ENCODE results near the gene PRR36. TPM values are rescaled to one million over a fixed set of nuclear protein-coding genes. Genes with fewer than 3 reads are reported as not detected.

The PRR36 gene
- total and polyA plus RNA-seq, 5 donors from 2014 or later, result 0.05 to 0.22 (median 0.12) TPM; not detected in 2

GRCh38 chr19:7829166-7829520 is 45.0 kb downstream of the PRR36 start:
- ATAC-seq (ENCODE audit: low read depth in 2 of 2), result no peak
- Histone ChIP-seq H3K27me3 (ENCODE audit: control insufficient read depth, insufficient read depth, low read length) (no peaks in the 10 kb centered on the region), H3K4me3 (ENCODE audit: low read depth, low read length) (no peak overlapping the region), H3K9me3 (ENCODE audit: control insufficient read depth in 2 of 2, low read length in 2 of 2) (no peaks in the 10 kb centered on the region), H3K27ac (ENCODE audit: insufficient read depth, low read length, poor library complexity, severe bottlenecking) (peak overlapping the region; percentile 38), H3K4me1 (ENCODE audit: control insufficient read depth, insufficient read depth, low read length, poor library complexity, severe bottlenecking) (peaks cover 14% of the 10 kb centered on the region), H3K36me3 (ENCODE audit: control insufficient read depth, insufficient read depth, low read length) (no peaks in the 10 kb centered on the region)
- Mint-ChIP-seq H3K4me3 (peak overlapping the region; percentile 87 to 90 (median 88)), H3K4me1 (peaks cover 0 to 26% (median 11%) of the 10 kb centered on the region in 4 donors), H3K27me3 (peaks cover 10% of the 10 kb centered on the region), H3K9me3 (no peaks in the 10 kb centered on the region), H3K27ac (peak overlapping the region; percentile 90 to 94 (median 90)), H3K36me3 (no peaks in the 10 kb centered on the region)
- DNase-seq, result no peak

- ATAC-seq (ENCODE audit: low read depth in 2 of 2), result no peak
- Mint-ChIP-seq H3K27ac (peak overlapping the region in 1 of 3 donors; percentile 37), H3K4me3 (no peak overlapping the region), H3K9me3 (peaks cover 0 to 3% (median 0%) of the 10 kb centered on the region in 7 donors), H3K4me1 (no peaks in the 10 kb centered on the region), H3K36me3 (no peaks in the 10 kb centered on the region), H3K27me3 (peaks cover 40% of the 10 kb centered on the region)
- peaks cover 11% of the 10 kb centered on the region for H3K27me3 ChIP-seq (ENCODE audit: control insufficient read depth, insufficient read depth, low read length)
- peaks cover 0 to 2% of the 10 kb centered on the region in 2 experiments for H3K9me3 ChIP-seq (ENCODE audit: control insufficient read depth in 2 of 2, low read length in 2 of 2)
- DNase-seq, result no peak
- no peaks in the 10 kb centered on the region for H3K36me3 ChIP-seq (ENCODE audit: control insufficient read depth, insufficient read depth, low read length)
- H3K4me1 ChIP-seq (ENCODE audit: control insufficient read depth, insufficient read depth, low read length, poor library complexity, severe bottlenecking), result peaks cover under 1% of the 10 kb centered on the region
- no peak overlapping the region for H3K27ac ChIP-seq (ENCODE audit: insufficient read depth, low read length, poor library complexity, severe bottlenecking)
- no peak overlapping the region for H3K4me3 ChIP-seq (ENCODE audit: low read depth, low read length)
Observed at GRCh38 chr19:7823686-7824301, 50.4 kb downstream of the PRR36 start.

- Mint-ChIP-seq H3K27ac (peak overlapping the region in 1 of 3 donors; percentile 56), H3K36me3 (no peaks in the 10 kb centered on the region), H3K4me1 (no peaks in the 10 kb centered on the region), H3K9me3 (peaks cover 0 to 5% (median 3%) of the 10 kb centered on the region in 7 donors), H3K27me3 (peaks cover 47% of the 10 kb centered on the region), H3K4me3 (no peak overlapping the region)
- Histone ChIP-seq H3K27me3 (ENCODE audit: control insufficient read depth, insufficient read depth, low read length) (peaks cover 14% of the 10 kb centered on the region), H3K4me3 (ENCODE audit: low read depth, low read length) (no peak overlapping the region), H3K4me1 (ENCODE audit: control insufficient read depth, insufficient read depth, low read length, poor library complexity, severe bottlenecking) (no peaks in the 10 kb centered on the region), H3K9me3 (ENCODE audit: control insufficient read depth in 2 of 2, low read length in 2 of 2) (peaks cover 1 to 5% of the 10 kb centered on the region in 2 experiments), H3K36me3 (ENCODE audit: control insufficient read depth, insufficient read depth, low read length) (no peaks in the 10 kb centered on the region), H3K27ac (ENCODE audit: insufficient read depth, low read length, poor library complexity, severe bottlenecking) (no peak overlapping the region)
- DNase-seq (no peak), ATAC-seq (ENCODE audit: low read depth in 2 of 2) (no peak)
Observed at GRCh38 chr19:7822910-7823515, 51.2 kb downstream of the PRR36 start.

GRCh38 chr19:7820588-7820987 is 53.6 kb downstream of the PRR36 start:
- Mint-ChIP-seq H3K4me1 (peaks cover 0 to 13% (median 11%) of the 10 kb centered on the region in 4 donors), H3K4me3 (no peak overlapping the region), H3K9me3 (peaks cover 0 to 8% (median 5%) of the 10 kb centered on the region in 7 donors), H3K36me3 (peaks cover 7% of the 10 kb centered on the region), H3K27me3 (peaks cover 52% of the 10 kb centered on the region), H3K27ac (no peak overlapping the region)
- Histone ChIP-seq H3K9me3 (ENCODE audit: control insufficient read depth in 2 of 2, low read length in 2 of 2) (peaks cover 7 to 11% of the 10 kb centered on the region in 2 experiments), H3K4me3 (ENCODE audit: low read depth, low read length) (no peak overlapping the region), H3K27ac (ENCODE audit: insufficient read depth, low read length, poor library complexity, severe bottlenecking) (no peak overlapping the region), H3K36me3 (ENCODE audit: control insufficient read depth, insufficient read depth, low read length) (no peaks in the 10 kb centered on the region), H3K27me3 (ENCODE audit: control insufficient read depth, insufficient read depth, low read length) (peaks cover 18% of the 10 kb centered on the region), H3K4me1 (ENCODE audit: control insufficient read depth, insufficient read depth, low read length, poor library complexity, severe bottlenecking) (peaks cover under 1% of the 10 kb centered on the region)
- no peak for DNase-seq
- ATAC-seq (ENCODE audit: low read depth in 2 of 2), result no peak

GRCh38 chr19:7819337-7819736 is 54.9 kb downstream of the PRR36 start:
- Mint-ChIP-seq H3K4me1 (peaks cover 4 to 25% (median 17%) of the 10 kb centered on the region in 4 donors), H3K9me3 (peaks cover 0 to 9% (median 6%) of the 10 kb centered on the region in 7 donors), H3K27ac (peak overlapping the region in 1 of 3 donors; percentile 53), H3K27me3 (peaks cover 56% of the 10 kb centered on the region), H3K4me3 (no peak overlapping the region), H3K36me3 (peaks cover 7% of the 10 kb centered on the region)
- Histone ChIP-seq H3K4me3 (ENCODE audit: low read depth, low read length) (no peak overlapping the region), H3K27me3 (ENCODE audit: control insufficient read depth, insufficient read depth, low read length) (peaks cover 18% of the 10 kb centered on the region), H3K9me3 (ENCODE audit: control insufficient read depth in 2 of 2, low read length in 2 of 2) (peaks cover 7 to 11% of the 10 kb centered on the region in 2 experiments), H3K4me1 (ENCODE audit: control insufficient read depth, insufficient read depth, low read length, poor library complexity, severe bottlenecking) (peaks cover 13% of the 10 kb centered on the region), H3K27ac (ENCODE audit: insufficient read depth, low read length, poor library complexity, severe bottlenecking) (no peak overlapping the region), H3K36me3 (ENCODE audit: control insufficient read depth, insufficient read depth, low read length) (no peaks in the 10 kb centered on the region)
- DNase-seq (no peak), ATAC-seq (ENCODE audit: low read depth in 2 of 2) (no peak)

- no peak overlapping the region for H3K4me3 Mint-ChIP-seq
- ATAC-seq (ENCODE audit: low read depth in 2 of 2), result no peak
- H3K36me3 ChIP-seq (ENCODE audit: control insufficient read depth, insufficient read depth, low read length), result no peaks in the 10 kb centered on the region
- H3K27me3 ChIP-seq (ENCODE audit: control insufficient read depth, insufficient read depth, low read length), result peaks cover 18% of the 10 kb centered on the region
- H3K4me1 Mint-ChIP-seq, result peaks cover 4 to 28% (median 17%) of the 10 kb centered on the region in 4 donors
- no peak for DNase-seq
- H3K9me3 Mint-ChIP-seq, result peaks cover 3 to 9% (median 6%) of the 10 kb centered on the region in 7 donors
- peaks cover 7 to 11% of the 10 kb centered on the region in 2 experiments for H3K9me3 ChIP-seq (ENCODE audit: control insufficient read depth in 2 of 2, low read length in 2 of 2)
- peaks cover 15% of the 10 kb centered on the region for H3K4me1 ChIP-seq (ENCODE audit: control insufficient read depth, insufficient read depth, low read length, poor library complexity, severe bottlenecking)
- peaks cover 7% of the 10 kb centered on the region for H3K36me3 Mint-ChIP-seq
- H3K27me3 Mint-ChIP-seq, result peaks cover 52% of the 10 kb centered on the region
- H3K27ac ChIP-seq (ENCODE audit: insufficient read depth, low read length, poor library complexity, severe bottlenecking), result no peak overlapping the region
- no peak overlapping the region for H3K4me3 ChIP-seq (ENCODE audit: low read depth, low read length)
- no peak overlapping the region for H3K27ac Mint-ChIP-seq
Observed at GRCh38 chr19:7818806-7819205, 55.4 kb downstream of the PRR36 start.
